Measurements from ENCODE around the gene RING1.

- TF ChIP-seq POLR2A (IDR thresholded peaks at IDR 0.05; ENCODE audit: extremely low read depth, insufficient read length) (no peak), CTCF (IDR thresholded peaks at IDR 0.05; ENCODE audit: low read depth, low read length) (peak; percentile 83)
These were observed 39.8 kb downstream of the RING1 start for GRCh38 chr6:33247977-33248642.

Data from NB4 (cell line).